Activated naive CD4-positive, alpha-beta T cell treated with anti-CD3 and anti-CD28 coated beads, Interleukin-2, amount 10 ng/mL, durations not matched to agents 7 days and 5 days (primary cell): ENCODE results near the gene GPR63.

Source experiments
- CTCF ChIA-PET: fragments of 350-600 bp; sonication (Branson Sonifier 250); formaldehyde crosslinking; loops from one replicate; lab custom pipeline; 2021; ENCODE audit warnings: antibody characterized with exemption; lab: Charles Lee
- DNase-seq: peaks from one replicate; pipeline ENCODE4 v3.0.0-alpha.2; 2020
- H3K27ac Mint-ChIP-seq: one replicate; pipeline ENCODE4 v1.8.0; 2021; ENCODE audit warnings: mild to moderate bottlenecking, moderate library complexity, mixed read lengths
- H3K27me3 Mint-ChIP-seq: one replicate; pipeline ENCODE4 v1.8.0; 2021; ENCODE audit warnings: mild to moderate bottlenecking, mixed read lengths
- H3K36me3 Mint-ChIP-seq: one replicate; pipeline ENCODE4 v1.8.0; 2021; ENCODE audit warnings: mixed read lengths
- H3K4me1 Mint-ChIP-seq: one replicate; pipeline ENCODE4 v1.8.0; 2021; ENCODE audit warnings: mixed read lengths
- H3K4me3 Mint-ChIP-seq: one replicate; pipeline ENCODE4 v1.8.0; 2021; ENCODE audit warnings: mild to moderate bottlenecking, moderate library complexity, mixed read lengths
- H3K9me3 Mint-ChIP-seq: one replicate; pipeline ENCODE4 v1.8.0; 2021; ENCODE audit warnings: mixed read lengths

The GPR63 gene

GRCh38 chr6:96803106-96803481 lies 34.2 kb downstream of the GPR63 start:
- no peaks in the 10 kb centered on the region for H3K4me1 Mint-ChIP-seq
- CTCF ChIA-PET: interaction anchor here (1.2 kb wide), 1 partner anchor 19 kb away, joined by 4 read pairs; no protein-coding TSS in a partner anchor
- H3K27ac Mint-ChIP-seq: no peak overlapping the region
- no peaks in the 10 kb centered on the region for H3K9me3 Mint-ChIP-seq
- no peak for DNase-seq
- H3K27me3 Mint-ChIP-seq: no peaks in the 10 kb centered on the region
- no peaks in the 10 kb centered on the region for H3K36me3 Mint-ChIP-seq
- no peak overlapping the region for H3K4me3 Mint-ChIP-seq

GRCh38 chr6:96795481-96795880 lies 41.8 kb downstream of the GPR63 start:
- Mint-ChIP-seq H3K4me3 (no peak overlapping the region), H3K9me3 (no peaks in the 10 kb centered on the region), H3K36me3 (no peaks in the 10 kb centered on the region), H3K27me3 (no peaks in the 10 kb centered on the region), H3K4me1 (no peaks in the 10 kb centered on the region), H3K27ac (no peak overlapping the region)
- CTCF ChIA-PET: interaction anchor here (0.6 kb wide), 1 partner anchor 27 kb away, joined by 3 read pairs; no protein-coding TSS in a partner anchor
- DNase-seq: no peak

- CTCF ChIA-PET: interaction anchor here (0.6 kb wide), 1 partner anchor 28 kb away, joined by 3 read pairs; no protein-coding TSS in a partner anchor
- Mint-ChIP-seq H3K4me1 (no peaks in the 10 kb centered on the region), H3K4me3 (no peak overlapping the region), H3K27ac (no peak overlapping the region), H3K36me3 (no peaks in the 10 kb centered on the region), H3K27me3 (no peaks in the 10 kb centered on the region), H3K9me3 (no peaks in the 10 kb centered on the region)
- DNase-seq: no peak
Measured at GRCh38 chr6:96794980-96795379, 42.3 kb downstream of the GPR63 start.

GRCh38 chr6:96792561-96793190 lies 44.6 kb downstream of the GPR63 start:
- Mint-ChIP-seq H3K27ac (no peak overlapping the region), H3K27me3 (no peaks in the 10 kb centered on the region), H3K4me3 (no peak overlapping the region), H3K36me3 (no peaks in the 10 kb centered on the region), H3K9me3 (no peaks in the 10 kb centered on the region), H3K4me1 (no peaks in the 10 kb centered on the region)
- no peak for DNase-seq
- CTCF ChIA-PET: no interaction called here

- H3K27ac Mint-ChIP-seq: no peak overlapping the region
- H3K36me3 Mint-ChIP-seq: no peaks in the 10 kb centered on the region
- H3K4me1 Mint-ChIP-seq: no peaks in the 10 kb centered on the region
- DNase-seq: no peak
- no peaks in the 10 kb centered on the region for H3K27me3 Mint-ChIP-seq
- no peak overlapping the region for H3K4me3 Mint-ChIP-seq
- no peaks in the 10 kb centered on the region for H3K9me3 Mint-ChIP-seq
- CTCF ChIA-PET: no interaction called here
Measured at GRCh38 chr6:96789871-96790270, 47.4 kb downstream of the GPR63 start.

GRCh38 chr6:96787846-96788580 lies 49.3 kb downstream of the GPR63 start:
- Mint-ChIP-seq H3K27ac (no peak overlapping the region), H3K9me3 (no peaks in the 10 kb centered on the region), H3K4me1 (no peaks in the 10 kb centered on the region), H3K4me3 (no peak overlapping the region), H3K36me3 (no peaks in the 10 kb centered on the region), H3K27me3 (no peaks in the 10 kb centered on the region)
- no peak for DNase-seq
- CTCF ChIA-PET: no interaction called here

- Mint-ChIP-seq H3K27me3 (no peaks in the 10 kb centered on the region), H3K27ac (no peak overlapping the region), H3K4me3 (no peak overlapping the region), H3K4me1 (no peaks in the 10 kb centered on the region), H3K36me3 (no peaks in the 10 kb centered on the region), H3K9me3 (no peaks in the 10 kb centered on the region)
- CTCF ChIA-PET: interaction anchor here (1.0 kb wide), 1 partner anchor 13 kb away, joined by 3 read pairs; no protein-coding TSS in a partner anchor
- DNase-seq: no peak
Measured at GRCh38 chr6:96786336-96786735, 50.9 kb downstream of the GPR63 start.

GRCh38 chr6:96784650-96785049 lies 52.6 kb downstream of the GPR63 start:
- no peaks in the 10 kb centered on the region for H3K36me3 Mint-ChIP-seq
- DNase-seq: no peak
- no peak overlapping the region for H3K27ac Mint-ChIP-seq
- no peaks in the 10 kb centered on the region for H3K27me3 Mint-ChIP-seq
- no peak overlapping the region for H3K4me3 Mint-ChIP-seq
- CTCF ChIA-PET: interaction anchor here (1.5 kb wide), 1 partner anchor 18 kb away, joined by 4 read pairs; no protein-coding TSS in a partner anchor
- no peaks in the 10 kb centered on the region for H3K9me3 Mint-ChIP-seq
- no peaks in the 10 kb centered on the region for H3K4me1 Mint-ChIP-seq

GRCh38 chr6:96783307-96783706 lies 54.0 kb downstream of the GPR63 start:
- Mint-ChIP-seq H3K4me1 (no peaks in the 10 kb centered on the region), H3K9me3 (no peaks in the 10 kb centered on the region), H3K27ac (no peak overlapping the region), H3K27me3 (no peaks in the 10 kb centered on the region), H3K36me3 (no peaks in the 10 kb centered on the region), H3K4me3 (no peak overlapping the region)
- no peak for DNase-seq
- CTCF ChIA-PET: interaction anchor here (1.5 kb wide), 1 partner anchor 19 kb away, joined by 4 read pairs; no protein-coding TSS in a partner anchor

GRCh38 chr6:96781557-96781956 lies 55.7 kb downstream of the GPR63 start:
- H3K27ac Mint-ChIP-seq: no peak overlapping the region
- H3K9me3 Mint-ChIP-seq: no peaks in the 10 kb centered on the region
- no peak for DNase-seq
- CTCF ChIA-PET: no interaction called here
- no peaks in the 10 kb centered on the region for H3K36me3 Mint-ChIP-seq
- H3K4me1 Mint-ChIP-seq: no peaks in the 10 kb centered on the region
- H3K4me3 Mint-ChIP-seq: no peak overlapping the region
- H3K27me3 Mint-ChIP-seq: peaks cover 4% of the 10 kb centered on the region

- DNase-seq: no peak
- H3K9me3 Mint-ChIP-seq: no peaks in the 10 kb centered on the region
- no peaks in the 10 kb centered on the region for H3K36me3 Mint-ChIP-seq
- peaks cover 4% of the 10 kb centered on the region for H3K27me3 Mint-ChIP-seq
- no peak overlapping the region for H3K27ac Mint-ChIP-seq
- H3K4me1 Mint-ChIP-seq: no peaks in the 10 kb centered on the region
- H3K4me3 Mint-ChIP-seq: no peak overlapping the region
- CTCF ChIA-PET: no interaction called here
Measured at GRCh38 chr6:96777113-96777512, 60.2 kb downstream of the GPR63 start.

- CTCF ChIA-PET: interaction anchor here (0.7 kb wide), 1 partner anchor 149 kb away, joined by 3 read pairs; no protein-coding TSS in a partner anchor
- Mint-ChIP-seq H3K4me1 (no peaks in the 10 kb centered on the region), H3K4me3 (no peak overlapping the region), H3K27me3 (peaks cover 4% of the 10 kb centered on the region), H3K27ac (no peak overlapping the region), H3K9me3 (no peaks in the 10 kb centered on the region), H3K36me3 (no peaks in the 10 kb centered on the region)
- DNase-seq: no peak
Measured at GRCh38 chr6:96775727-96776400, 61.4 kb downstream of the GPR63 start.

GRCh38 chr6:96766769-96767168 lies 70.5 kb downstream of the GPR63 start:
- Mint-ChIP-seq H3K27me3 (peaks cover 4% of the 10 kb centered on the region), H3K9me3 (peaks cover 3% of the 10 kb centered on the region), H3K4me1 (no peaks in the 10 kb centered on the region), H3K27ac (no peak overlapping the region), H3K4me3 (no peak overlapping the region), H3K36me3 (no peaks in the 10 kb centered on the region)
- no peak for DNase-seq
- CTCF ChIA-PET: no interaction called here

GRCh38 chr6:96762599-96762998 lies 74.7 kb downstream of the GPR63 start:
- DNase-seq: no peak
- CTCF ChIA-PET: no interaction called here
- H3K4me1 Mint-ChIP-seq: no peaks in the 10 kb centered on the region
- peaks cover 4% of the 10 kb centered on the region for H3K27me3 Mint-ChIP-seq
- no peak overlapping the region for H3K4me3 Mint-ChIP-seq
- H3K36me3 Mint-ChIP-seq: no peaks in the 10 kb centered on the region
- no peaks in the 10 kb centered on the region for H3K9me3 Mint-ChIP-seq
- no peak overlapping the region for H3K27ac Mint-ChIP-seq
